WERI-Rb-1 (cell line): Measurements from ENCODE around the gene ZNF341.
"Not testable (repeated sequence)": the region's sequence is repeated elsewhere in the genome, so short reads cannot be mapped to it uniquely, and the experiment has no call there.

ENCODE experiments used
- DNase-seq: peaks from one replicate; pipeline ENCODE4 v3.0.0-alpha.2; 2020
- H3K27ac ChIP-seq: fragments of 250-450 bp; sonication (Bioruptor Pico); 2 replicates; pipeline ENCODE4 v1.5.1; 2020; ENCODE audit warnings: mild to moderate bottlenecking, moderate library complexity
- H3K27me3 ChIP-seq: fragments of 250-450 bp; sonication (Bioruptor Pico); 2 replicates; pipeline ENCODE4 v1.5.1; 2021; ENCODE audit warnings: mild to moderate bottlenecking, low read depth, moderate library complexity; ENCODE audit not compliant: insufficient read depth, severe bottlenecking
- H3K36me3 ChIP-seq: fragments of 250-450 bp; sonication (Bioruptor Pico); 2 replicates; pipeline ENCODE4 v1.5.1; 2020; ENCODE audit warnings: mild to moderate bottlenecking, moderate library complexity
- H3K4me3 ChIP-seq: 2 replicates; pipeline ENCODE4 v1.5.1; 2011; ENCODE audit warnings: low read depth, mild to moderate bottlenecking, control low read depth, low read length
- H3K9me3 ChIP-seq: fragments of 250-450 bp; sonication (Bioruptor Pico); 2 replicates; pipeline ENCODE4 v1.5.1; 2021; ENCODE audit warnings: mild to moderate bottlenecking, moderate library complexity; ENCODE audit not compliant: severe bottlenecking
- TF ChIP-seq, protein P1 (sequence below): IDR thresholded peaks from 2 replicates; pipeline ENCODE4 v1.5.1; 2011; ENCODE audit warnings: low read depth, mild to moderate bottlenecking, control low read depth, inconsistent platforms, low read length

Gene ZNF341

DNA sequence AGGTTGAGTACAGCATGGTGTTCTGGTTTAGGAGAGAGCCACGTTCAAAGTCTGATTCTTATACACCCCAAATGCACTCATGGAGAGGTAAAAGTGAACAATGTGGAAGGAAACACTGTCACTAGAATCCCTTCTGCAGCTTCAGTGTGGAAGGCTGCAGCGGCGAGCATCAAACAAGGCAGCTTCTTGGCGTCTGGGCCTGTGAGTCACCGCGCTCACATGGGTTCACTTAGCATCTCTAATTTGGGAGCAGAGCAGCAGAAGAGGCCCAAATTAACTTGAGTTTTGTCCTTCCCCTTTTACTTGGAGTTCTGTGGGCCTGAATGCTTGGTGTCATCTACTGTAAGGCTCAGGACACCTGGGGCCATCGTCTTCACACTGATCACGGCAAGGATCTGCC is 34.7 kb upstream of the ZNF341 start:
- no peak for DNase-seq
- TF ChIP-seq, protein P1, sequence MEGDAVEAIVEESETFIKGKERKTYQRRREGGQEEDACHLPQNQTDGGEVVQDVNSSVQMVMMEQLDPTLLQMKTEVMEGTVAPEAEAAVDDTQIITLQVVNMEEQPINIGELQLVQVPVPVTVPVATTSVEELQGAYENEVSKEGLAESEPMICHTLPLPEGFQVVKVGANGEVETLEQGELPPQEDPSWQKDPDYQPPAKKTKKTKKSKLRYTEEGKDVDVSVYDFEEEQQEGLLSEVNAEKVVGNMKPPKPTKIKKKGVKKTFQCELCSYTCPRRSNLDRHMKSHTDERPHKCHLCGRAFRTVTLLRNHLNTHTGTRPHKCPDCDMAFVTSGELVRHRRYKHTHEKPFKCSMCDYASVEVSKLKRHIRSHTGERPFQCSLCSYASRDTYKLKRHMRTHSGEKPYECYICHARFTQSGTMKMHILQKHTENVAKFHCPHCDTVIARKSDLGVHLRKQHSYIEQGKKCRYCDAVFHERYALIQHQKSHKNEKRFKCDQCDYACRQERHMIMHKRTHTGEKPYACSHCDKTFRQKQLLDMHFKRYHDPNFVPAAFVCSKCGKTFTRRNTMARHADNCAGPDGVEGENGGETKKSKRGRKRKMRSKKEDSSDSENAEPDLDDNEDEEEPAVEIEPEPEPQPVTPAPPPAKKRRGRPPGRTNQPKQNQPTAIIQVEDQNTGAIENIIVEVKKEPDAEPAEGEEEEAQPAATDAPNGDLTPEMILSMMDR = no peak
- no peaks in the 10 kb centered on the region for H3K36me3 ChIP-seq
- H3K27ac ChIP-seq = no peak overlapping the region
- H3K9me3 ChIP-seq = peaks cover 11% of the 10 kb centered on the region
- H3K4me3 ChIP-seq = no peak overlapping the region
- H3K27me3 ChIP-seq = no peaks in the 10 kb centered on the region

DNA sequence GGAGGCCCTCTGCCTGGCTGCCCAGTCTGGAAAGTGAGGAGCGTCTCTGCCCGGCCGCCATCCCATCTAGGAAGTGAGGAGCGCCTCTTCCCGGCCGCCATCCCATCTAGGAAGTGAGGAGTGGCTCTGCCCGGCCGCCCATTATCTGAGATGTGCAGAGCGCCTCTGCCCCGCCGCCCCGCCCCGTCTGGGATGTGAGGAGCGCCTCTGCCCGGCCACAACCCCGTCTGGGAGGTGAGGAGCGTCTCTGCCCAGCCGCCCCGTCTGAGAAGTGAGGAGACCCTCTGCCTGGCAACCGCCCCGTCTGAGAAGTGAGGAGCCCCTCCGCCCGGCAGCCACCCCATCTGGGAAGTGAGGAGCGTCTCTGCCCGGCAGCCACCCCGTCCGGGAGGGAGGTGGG is 32.8 kb upstream of the ZNF341 start:
- H3K4me3 ChIP-seq, DNase-seq, H3K27ac ChIP-seq, H3K36me3 ChIP-seq, H3K27me3 ChIP-seq: not testable (repeated sequence)
- peaks cover 11% of the 10 kb centered on the region for H3K9me3 ChIP-seq

DNA sequence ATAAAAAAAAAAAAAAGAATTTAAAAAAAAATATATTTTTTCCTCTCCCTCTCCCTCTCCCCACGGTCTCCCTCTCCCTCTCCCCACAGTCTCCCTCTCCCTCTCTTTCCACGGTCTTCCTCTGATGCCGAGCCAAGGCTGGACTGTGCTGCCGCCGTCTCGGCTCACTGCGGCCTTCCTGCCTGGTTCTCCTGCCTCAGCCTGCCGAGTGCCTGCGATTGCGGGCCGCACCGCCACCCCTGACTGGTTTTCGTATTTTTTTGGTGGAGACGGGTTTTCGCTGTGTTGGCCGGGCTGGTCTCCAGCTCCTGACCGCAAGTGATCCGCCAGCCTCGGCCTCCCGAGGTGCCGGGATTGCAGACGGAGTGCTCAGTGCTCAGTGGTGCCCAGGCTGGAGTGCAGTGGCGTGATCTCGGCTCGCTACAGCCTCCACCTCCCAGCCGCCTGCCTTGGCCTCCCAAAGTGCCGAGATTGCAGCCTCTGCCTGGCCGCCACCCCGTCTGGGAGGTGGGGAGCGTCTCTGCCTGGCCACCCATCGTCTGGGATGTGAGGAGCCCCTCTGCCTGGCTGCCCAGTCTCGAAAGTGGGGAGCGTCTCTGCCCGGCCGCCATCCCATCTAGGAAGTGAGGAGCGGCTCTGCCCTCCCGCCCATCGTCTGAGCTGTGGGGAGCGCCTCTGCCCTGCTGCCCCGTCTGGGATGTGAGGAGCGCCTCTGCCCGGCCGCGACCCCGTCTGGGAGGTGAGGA is 30.9 kb upstream of the ZNF341 start:
- H3K9me3 ChIP-seq = peaks cover 11% of the 10 kb centered on the region
- H3K36me3 ChIP-seq, H3K27me3 ChIP-seq, H3K27ac ChIP-seq, DNase-seq, H3K4me3 ChIP-seq: not testable (repeated sequence)

DNA sequence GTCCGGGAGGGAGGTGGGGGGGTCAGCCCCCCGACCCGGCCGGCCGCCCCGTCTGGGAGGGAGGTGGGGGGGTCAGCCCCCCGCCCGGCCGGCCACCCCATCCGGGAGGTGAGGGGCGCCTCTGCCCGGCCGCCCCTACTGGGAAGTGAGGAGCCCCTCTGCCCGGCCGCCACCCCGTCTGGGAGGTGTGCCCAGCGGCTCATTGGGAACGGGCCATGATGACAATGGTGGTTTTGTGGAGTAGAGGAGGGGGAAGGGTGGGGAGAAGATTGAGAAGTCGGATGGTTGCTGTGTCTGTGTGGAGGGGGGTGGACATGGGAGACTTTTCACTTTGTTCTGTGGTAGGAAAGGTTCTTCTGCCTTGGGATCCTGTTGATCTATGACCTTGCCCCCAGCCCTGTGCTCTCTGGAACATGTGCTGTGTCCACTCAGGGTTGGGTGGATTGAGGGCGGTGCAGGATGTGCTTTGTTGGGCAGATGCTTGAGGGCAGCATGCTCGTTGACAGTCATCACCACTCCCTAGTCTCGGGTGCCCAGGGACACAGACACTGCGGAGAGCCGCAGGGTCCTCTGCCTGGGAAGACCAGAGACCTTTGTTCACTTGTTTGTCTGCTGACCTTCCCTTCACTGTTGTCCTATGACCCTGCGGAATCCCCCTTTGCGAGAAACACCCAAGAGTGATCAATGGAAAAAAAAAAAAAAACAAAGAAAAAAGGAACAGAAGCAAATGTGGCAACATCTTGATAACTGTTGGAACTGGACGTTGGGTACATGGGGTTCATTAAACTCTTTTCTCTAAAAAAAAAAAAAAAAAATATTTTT is 30.0 kb upstream of the ZNF341 start:
- H3K9me3 ChIP-seq = peaks cover 11% of the 10 kb centered on the region
- DNase-seq = no peak
- H3K4me3 ChIP-seq = no peak overlapping the region
- TF ChIP-seq, protein P1 = no peak
- H3K27ac ChIP-seq = no peak overlapping the region
- H3K27me3 ChIP-seq = no peaks in the 10 kb centered on the region
- no peaks in the 10 kb centered on the region for H3K36me3 ChIP-seq

GRCh38 chr20:33702861-33703260 is 28.9 kb upstream of the ZNF341 start:
- H3K4me3 ChIP-seq = no peak overlapping the region
- no peaks in the 10 kb centered on the region for H3K36me3 ChIP-seq
- TF ChIP-seq, protein P1 = no peak
- peaks cover 11% of the 10 kb centered on the region for H3K9me3 ChIP-seq
- DNase-seq = peak; percentile 56
- peak overlapping the region; percentile 21; the same call in 1 of the 2 replicates for H3K27ac ChIP-seq
- H3K27me3 ChIP-seq = no peaks in the 10 kb centered on the region

- H3K27ac ChIP-seq = no peak overlapping the region
- H3K36me3 ChIP-seq = no peaks in the 10 kb centered on the region
- TF ChIP-seq, protein P1 = no peak
- no peak overlapping the region for H3K4me3 ChIP-seq
- DNase-seq = no peak
- peaks cover 5% of the 10 kb centered on the region for H3K9me3 ChIP-seq
- no peaks in the 10 kb centered on the region for H3K27me3 ChIP-seq
Measured at GRCh38 chr20:33703498-33704137, 28.2 kb upstream of the ZNF341 start.
